HG02884 (cell line): ENCODE measurements around the gene KCNT1.
"Not testable (repeated sequence)": the region's sequence is repeated elsewhere in the genome, so short reads cannot be mapped to it uniquely, and the experiment has no call there.

Experiments used
- ATAC-seq: cut with Tn5 transposase; IDR thresholded peaks from one replicate; pipeline ENCODE4 v1.9.1; 2021; ENCODE audit warnings: mild to moderate bottlenecking, moderate library complexity; ENCODE audit not compliant: unreplicated experiment

KCNT1 gene

DNA sequence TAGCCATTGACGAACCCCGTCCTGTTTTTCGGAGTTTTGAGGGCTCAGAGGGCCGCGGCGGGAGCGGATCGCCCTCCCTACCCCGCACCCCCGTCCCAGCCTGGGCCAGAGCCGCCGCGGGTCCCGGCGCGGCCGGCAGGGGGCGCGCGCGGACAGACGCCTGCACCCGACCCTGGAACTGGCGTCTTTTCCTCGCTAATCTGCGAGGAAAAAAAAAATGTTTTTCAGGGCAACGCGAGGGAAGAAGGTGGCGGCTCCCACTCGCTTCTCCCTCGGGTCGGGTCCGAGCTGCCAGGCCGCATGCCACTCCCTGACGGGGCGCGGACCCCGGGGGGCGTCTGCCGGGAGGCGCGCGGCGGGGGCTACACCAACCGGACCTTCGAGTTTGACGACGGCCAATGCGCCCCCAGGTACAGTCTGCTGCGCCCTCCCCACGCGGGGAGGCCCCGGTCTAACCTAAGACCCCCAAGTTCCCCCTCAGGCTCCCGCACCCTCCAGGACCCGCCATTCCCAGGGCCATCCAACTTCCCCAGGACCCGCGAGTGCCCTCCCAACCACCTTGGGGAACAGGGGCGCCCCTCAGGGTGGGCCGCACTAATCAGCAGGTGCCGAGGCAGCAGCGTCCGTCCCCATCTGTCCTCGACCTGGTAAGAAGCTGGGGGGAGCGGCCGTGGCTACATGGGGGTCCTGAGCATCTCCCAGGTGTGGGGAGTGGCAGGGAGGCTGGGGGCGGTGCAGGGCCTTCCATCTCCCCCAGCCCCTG is at the start of gene KCNT1:
Gene KCNT1 (plus strand): TSS at position 227 of the 763 bp plus-strand sequence. CDS start 74 bp downstream, at position 301.
- no peak for ATAC-seq

DNA sequence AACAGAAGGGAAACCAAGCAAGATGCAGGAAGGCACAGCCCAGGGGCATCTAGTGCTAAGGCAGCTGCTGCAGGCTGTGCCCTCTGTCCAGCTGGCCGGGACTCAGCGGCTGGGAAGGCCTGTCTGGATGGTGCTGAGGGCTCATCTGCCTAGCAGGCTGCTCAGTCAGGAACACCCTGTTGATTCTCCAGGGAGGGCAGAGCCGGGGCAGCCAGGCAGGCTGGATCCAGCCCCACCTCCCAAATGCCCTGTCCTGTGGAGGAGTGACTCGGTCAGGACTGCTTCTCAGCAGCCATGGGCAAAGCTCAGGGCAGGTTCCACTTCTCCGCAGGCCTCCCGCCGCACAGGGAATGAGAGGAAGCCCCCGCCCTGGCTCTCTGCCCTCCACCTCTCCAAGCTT is 46.7 kb upstream of the KCNT1 start:
- ATAC-seq = no peak

DNA sequence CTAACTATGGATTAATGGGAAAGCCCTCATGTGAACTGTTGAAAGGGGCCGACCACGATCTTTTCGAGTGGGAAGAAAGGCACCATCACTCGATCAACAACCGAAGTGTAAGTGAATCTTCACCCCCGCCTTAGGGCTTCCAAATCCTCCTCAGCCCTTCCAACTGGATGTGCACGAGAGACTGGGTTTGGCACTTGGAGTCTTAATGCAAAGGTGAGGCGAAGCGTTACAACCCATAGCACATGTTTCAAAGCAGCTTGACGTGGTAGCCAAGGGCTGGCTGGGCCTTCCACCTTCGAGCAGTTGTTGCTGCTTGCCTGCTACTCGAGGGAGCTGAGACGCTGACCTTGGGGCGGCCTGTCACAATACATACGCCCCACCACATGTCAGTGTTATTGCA is 44.6 kb upstream of the KCNT1 start:
- ATAC-seq = no peak

DNA sequence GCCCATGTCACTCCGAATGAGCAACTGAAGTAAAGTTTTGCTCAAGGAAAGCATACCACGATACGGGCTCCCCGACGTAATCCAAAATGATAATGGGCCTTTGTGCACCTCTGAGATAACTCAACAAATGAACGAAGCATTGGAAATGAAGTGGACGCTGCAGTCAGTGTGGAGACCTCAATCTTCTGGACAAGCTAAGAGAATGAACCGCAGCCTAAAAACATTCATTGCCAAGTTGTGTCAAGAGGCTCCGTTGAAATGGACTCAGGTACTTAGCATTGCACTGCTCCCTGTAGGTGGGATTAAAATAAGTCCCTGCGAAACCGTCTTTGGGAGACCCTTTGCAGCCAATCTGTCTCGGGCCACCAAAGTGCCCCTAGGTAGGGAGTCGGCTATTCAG is 42.7 kb upstream of the KCNT1 start:
- no peak for ATAC-seq

DNA sequence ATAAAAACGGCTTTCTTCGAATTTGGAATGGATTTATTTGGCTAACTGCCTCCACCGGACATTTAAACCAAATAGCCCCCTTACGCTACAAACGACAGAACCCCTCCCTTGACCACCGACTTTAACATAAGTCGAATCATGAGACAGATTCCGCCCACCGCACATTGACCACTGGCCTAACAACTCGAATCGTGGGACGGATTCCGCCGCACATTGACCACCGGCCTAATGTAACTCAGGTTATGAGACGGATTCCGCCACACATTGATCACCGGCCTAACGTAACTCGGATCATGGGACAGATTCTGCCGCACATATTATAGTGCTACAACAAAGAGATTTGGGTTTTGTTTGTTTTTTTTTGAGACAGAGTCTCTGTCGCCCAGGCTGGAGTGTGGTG is 41.6 kb upstream of the KCNT1 start:
- no peak for ATAC-seq

DNA sequence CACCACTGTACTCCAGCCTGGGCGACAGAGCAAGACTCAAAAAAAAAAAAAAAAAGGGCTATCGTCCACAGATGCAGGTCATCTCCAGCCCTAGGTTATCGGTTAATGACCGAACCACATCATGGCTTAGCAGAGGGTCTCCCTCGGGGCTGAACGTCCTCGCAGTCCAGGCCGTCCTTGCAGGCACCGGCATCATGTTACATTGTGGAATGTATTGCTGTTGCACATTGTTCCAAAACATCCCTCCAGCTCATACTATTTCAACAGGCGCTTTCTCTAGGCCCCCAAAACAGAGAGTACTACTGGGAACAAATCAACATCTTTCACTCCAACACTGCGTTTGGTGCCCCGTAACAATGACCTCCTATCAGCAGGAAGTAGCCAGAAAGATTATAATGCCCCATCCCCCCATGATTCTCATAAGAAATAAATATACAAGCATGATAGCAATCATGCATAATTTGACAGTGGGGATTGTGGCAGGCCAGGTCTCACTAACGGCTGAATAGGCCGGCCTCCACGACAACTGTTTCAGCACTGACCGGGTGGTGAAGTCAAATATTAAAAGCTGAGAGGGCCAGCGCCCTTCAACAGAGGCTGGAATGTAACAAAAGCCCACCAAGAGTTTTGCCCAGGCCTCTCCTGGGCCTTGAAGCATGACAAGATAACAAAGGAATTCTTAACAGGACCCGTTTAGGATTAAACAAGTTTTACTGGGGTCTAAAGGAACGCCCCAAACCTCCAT is 40.0 kb upstream of the KCNT1 start:
- ATAC-seq = no peak

DNA sequence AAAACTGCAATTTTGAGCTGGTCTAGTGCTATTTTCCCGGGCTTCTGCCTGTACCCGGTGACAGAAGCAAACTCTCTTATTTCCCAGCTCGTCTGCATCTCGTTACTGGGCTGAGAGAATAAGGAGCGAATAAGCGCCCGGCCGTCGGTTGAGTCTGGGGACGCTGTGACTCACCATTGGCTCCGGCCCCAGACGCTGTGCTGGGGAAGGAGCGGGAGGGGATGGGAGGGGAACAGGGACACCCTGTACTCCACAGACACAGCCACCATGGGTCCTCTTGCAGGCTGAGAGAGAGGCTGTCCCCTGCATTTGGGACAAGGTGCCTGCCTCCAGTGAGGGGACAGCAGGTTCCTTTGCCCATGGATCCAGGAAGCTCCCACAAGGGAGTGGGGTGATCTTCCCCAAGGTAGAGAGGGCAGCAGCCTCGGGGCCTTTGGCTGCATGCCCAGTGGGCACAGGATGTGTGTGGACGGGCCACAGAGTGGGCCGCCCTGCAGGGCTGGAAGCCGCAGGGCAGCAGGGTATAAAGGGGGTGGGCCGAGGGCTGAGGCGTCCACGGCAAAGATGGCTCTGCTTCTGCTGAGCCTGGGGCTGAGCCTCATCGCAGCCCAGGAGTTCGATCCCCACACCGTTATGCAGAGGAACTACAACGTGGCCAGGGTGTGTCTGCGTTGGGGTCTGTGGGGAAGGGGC is 39.1 kb upstream of the KCNT1 start, which contains the start of gene LCN9:
Gene LCN9 (plus strand): TSS at position 552 of the 693 bp plus-strand sequence. CDS start 13 bp downstream, at position 565.
- no peak for ATAC-seq

DNA sequence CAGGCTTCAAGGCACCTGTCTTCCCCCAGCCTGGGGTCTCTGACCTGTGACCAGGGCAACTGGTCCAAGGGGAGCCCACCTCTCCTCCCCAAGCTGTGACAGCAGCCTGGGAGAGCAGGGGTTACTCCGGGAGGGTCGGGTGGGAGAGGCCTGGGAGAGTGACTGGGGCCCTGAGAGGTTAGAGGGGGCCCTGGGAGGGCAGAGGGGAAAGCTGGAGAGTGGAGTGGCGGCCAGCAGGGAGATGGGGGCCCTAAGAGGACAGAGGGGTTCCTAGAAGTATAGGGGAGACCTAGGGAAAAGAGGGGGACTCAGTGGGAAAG is 38.6 kb upstream of the KCNT1 start:
- ATAC-seq = no peak

DNA sequence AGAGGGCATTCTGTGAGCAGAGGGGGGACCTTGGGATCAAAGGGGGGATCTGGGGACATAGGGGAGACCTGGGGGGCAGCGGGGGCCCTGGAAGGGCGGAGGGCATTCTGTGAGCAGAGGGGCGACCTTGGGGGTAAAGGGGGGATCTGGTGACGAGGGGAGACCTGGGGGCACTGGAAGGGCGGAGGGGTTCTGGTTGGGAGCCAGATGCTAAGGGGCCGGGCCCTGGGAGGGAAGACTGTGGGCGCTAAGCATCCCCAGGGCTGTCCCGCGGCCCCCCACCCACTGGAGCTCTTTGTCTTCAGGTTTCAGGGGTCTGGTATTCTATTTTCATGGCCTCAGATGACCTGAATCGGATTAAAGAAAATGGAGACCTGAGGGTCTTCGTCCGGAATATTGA is 38.1 kb upstream of the KCNT1 start:
- no peak for ATAC-seq

DNA sequence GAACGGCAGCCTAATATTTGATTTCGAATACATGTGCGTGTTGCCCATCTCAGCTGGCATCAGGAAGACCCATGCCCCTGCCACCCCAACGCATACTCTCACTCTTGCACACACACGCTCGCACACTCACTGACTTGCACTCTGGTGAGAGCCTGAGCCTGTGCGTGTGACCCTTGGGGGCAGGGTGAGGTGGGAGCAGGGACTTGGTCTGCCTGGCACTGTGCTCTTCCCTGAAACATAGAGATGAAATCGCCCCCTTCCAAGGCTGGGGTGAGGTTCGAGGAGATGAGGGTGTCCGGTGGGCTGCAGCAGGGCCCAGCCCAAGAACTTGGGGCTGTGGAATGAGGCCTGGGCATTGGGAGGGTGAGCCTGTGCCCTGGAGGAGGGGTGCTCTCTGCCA is 37.7 kb upstream of the KCNT1 start:
- no peak for ATAC-seq

DNA sequence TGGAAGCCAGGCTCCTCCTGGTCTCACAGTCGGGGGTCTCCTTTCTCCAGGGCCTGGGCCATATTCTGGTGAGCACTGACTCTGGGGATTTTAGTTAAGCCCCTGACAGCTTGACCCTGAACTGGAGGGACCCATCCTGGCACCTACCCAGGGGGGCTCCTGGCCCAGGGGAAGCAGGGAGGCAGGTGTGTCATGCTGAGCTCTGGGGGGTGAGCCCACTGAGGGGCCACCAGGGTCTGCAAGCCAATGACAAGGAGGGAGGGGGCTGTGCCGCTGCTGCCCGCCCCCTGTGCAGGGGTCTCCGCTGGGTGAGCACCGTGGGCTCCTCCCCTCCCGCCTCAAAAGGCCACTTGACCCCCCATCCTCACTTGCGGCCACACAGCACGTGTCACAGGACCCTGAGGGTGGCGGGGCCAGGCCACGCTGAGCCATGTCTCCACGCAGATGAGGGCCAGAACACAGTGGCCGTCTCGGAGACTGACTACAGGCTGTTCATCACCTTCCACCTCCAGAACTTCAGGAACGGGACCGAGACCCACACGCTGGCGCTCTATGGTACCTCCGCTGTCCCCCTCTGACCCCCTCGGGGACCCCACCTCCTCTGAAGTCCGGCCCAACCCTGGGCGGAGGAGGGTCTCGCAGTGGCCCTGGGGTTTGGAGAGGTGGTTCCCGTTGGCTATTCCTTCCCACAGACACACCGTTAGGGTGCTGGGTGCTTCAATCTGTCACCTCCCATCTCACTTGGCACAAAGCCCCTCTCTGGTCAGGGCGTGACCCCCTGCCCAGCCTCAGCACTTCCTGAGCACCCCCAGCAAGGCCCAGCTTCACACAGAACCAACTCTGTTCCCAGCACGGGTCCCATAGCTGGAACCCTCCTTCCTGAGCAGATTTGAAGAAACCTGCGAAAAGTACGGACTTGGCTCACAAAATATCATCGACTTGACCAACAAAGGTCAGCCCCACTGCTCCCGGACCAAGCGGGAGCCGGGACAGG is 36.9 kb upstream of the KCNT1 start:
- no peak for ATAC-seq

DNA sequence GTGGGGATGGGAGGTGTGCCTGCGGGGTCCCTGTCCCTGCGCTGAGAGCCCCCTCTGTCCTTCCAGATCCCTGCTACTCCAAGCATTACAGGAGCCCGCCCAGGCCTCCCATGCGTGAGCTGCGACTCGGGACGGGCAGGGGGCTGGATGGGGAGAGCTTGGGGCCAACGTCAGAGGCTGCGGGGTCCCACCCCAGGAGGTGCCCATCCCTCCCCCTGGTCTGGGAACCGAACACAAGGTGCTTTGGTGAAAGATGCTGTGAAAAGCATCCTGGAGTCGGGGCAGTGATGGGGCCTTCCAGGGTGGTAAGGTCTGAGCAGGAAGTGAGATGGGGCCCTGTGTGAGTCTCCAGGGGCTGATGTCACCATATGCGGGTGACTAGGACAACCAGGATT is 36.2 kb upstream of the KCNT1 start:
- no peak for ATAC-seq

DNA sequence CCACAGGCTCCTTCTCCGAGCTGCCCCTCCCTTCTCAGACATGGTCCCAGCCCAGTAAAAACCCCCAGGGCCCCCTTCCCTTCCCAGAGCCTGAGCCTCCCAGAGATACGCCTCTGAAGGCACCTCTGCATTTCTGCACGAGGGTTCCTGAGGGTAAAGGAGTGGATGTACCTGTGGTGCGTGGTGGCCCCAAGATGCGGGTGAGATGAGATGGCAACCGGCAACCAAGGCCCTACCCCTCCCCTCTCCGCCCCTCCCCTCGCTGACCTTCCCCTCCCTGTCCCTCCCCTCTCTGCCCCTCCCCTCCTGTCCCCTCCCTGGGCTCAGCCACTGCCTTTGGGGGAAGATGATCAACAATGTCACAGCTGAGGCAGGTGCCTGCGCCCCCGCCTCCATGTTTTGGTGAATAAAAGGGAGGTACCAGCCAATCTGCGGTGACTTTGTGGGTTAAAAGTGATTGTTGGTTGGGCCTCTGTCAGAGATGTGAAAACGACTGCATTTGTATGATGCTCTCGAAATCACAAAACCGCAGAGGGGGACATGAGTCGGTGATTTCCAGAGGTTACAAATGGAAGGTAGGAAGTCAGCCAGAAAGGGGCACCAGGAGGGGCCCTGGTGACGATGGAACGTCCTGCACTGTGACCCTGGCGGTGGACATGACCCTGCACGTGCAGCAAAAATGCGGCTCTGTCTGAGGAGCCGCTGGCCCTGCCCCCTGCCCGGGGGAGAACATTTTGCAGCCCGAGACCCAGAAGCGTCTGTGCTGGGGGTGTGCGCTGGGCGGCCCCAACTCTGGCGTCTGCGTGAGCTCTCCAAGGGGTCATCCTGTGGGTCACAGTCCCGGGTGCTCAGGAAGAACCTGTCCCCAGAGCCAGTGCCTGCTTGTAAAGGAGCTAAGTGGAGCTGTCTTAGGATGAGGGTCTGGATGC is 35.2 kb upstream of the KCNT1 start:
- no peak for ATAC-seq

DNA sequence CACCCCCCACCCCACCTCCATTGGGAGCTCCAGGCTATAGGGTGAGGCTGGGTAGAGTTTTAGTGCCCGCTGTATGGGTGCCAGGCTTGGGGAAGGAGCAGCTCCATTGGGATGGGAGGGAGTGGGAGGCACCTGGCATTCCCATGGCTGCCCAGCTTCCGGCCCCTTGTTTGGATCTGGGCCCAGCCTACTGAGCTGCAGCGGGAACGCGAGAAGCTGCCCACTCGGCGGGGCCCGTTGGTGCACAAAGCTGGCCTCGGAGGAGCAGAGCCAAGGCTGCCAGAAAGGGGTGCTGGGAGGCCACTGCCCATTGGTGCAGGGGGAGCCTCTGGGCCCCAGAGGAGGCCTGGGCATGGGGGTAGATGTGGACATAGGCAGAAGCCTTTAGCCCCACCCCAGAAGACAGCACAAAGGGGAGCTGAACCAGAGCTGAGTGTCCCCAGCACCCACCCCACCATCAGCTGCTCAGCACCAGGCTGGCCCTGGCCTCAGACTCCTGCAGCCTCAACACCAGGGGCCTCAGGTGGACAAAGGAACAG is 34.5 kb upstream of the KCNT1 start:
- no peak for ATAC-seq

DNA sequence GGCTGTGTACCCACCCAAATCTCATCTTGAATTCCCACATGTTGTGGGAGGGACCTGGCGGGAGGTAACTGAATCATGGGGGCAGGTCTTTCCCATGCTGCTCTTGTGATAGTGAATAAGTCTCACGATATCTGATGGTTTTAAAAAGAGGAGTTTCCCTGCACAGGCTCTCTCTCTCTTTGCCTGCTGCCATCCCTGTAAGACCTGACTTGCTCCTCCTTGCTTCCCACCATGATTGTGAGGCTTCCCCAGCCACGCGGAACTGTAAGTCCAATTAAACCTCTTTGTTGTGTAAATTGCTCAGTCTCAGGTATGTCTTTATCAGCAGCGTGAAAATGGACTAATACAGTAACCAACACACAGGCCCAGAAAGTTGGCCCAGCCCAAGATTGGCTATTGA is 33.0 kb upstream of the KCNT1 start:
- not testable (repeated sequence) for ATAC-seq

DNA sequence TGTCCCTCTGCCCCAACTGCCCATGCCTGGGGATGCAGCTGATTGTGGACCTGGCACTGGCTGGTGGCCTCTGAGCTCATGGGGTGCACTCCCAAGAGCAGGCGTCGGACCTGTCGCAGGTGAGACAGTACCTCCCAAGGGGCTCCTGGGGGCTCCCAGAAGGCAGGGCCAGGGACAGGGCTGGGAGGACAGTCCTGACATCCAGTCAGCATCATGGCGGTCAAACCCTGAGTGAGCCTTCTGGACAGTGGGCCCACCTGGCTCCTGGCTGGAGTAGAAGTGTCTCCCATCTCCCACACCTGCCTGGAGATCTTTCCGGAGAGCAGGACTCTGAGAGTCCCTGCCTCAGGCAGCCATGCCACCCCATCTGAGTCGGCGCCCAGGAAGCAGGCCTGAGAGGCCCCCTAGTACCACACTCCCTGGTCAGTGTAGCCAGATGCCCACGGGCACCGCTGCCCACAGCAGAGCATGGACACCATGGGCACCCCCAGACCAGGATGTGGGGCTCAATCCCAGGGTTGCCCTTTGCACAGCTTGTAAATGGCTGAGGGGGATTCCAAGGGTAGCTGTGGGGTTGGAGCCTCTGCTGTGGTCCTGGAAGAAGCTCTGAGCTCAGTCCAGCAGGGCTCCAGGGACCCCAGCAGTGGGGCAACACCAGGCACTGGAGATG is 32.2 kb upstream of the KCNT1 start:
- ATAC-seq = no peak

DNA sequence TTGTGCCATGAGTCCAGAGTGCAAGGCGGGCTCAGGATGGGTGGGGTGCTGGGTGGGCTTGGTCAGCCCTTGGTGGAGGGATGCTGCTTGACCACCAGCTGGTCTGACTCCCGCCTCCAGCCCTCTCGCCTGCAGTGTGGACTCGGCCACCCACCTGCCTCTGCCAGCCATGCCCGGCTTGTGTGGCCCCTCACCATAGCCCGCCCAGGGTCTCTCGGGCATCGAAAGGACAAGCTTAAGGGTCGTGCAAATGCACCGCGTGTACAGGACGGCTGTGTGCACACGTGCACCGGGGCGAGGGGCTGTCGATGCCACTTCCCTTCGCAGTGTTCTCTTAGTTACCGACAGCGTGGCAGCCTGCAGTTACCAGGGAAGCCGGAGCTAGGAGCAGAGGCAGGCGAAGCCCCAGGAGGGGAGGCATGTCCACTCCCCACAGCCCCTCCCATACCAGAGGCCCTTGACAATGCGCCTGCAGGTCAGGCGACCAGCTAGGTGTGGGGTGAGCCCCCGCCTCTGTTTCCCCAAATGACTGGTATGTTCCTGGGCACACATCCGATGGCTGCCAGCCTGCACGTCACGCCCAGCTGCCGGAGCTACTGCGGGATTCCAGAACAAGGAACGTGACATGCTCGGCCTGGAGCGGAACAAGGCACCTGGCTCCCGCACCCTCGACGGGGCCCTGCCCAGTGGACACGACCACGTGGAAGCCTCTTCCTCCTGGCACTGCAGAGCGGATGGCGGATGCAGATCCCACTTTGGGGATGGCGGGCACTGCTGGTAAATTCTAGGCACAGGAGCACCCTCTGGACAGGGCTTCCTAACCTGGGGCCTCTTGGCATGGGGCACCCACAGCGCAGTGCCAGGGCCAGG is 31.0 kb upstream of the KCNT1 start:
- no peak for ATAC-seq

DNA sequence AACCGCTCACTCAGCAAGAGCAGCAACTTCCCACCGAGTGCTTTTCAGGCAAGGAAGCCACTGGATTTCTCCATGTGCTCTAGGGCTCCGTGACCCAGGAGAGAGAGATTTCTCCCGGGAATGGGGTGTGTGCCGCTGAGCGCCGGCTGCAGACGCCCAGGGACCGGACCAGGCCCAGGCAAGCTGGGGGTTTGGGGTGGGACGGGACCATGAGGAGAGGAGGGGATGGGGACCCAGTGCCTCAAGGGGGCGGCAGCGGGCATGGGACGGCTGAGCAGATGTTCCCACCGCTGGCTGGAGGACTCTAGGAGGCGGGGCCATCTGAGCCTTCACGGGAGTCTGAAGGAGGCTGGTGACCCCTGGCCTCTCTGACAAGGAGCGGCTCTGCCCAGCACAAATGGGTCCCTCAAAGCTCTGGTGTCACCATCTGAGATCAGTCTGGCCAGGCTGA is 30.4 kb upstream of the KCNT1 start:
- no peak for ATAC-seq
